Panc1 (cell line): ENCODE data around the gene CCDC154.

Experiments used
- POLR2AphosphoS5 ChIP-seq: IDR thresholded peaks from 2 replicates; pipeline ENCODE4 v1.6.1; 2012; ENCODE audit warnings: mild to moderate bottlenecking, low read depth, low read length, moderate library complexity
- TF ChIP-seq, protein P1 (sequence below), 2 experiments: IDR thresholded peaks; 2 replicates each; pipeline ENCODE4 v1.6.1; 2011 to 2012; ENCODE audit warnings: low read depth in 2 of 2, control low read depth in 1 of 2, low read length in 1 of 2, mild to moderate bottlenecking in 1 of 2, moderate library complexity in 1 of 2; ENCODE audit not compliant: insufficient read depth in 1 of 2
- TF ChIP-seq, protein P2 (sequence below): fragments of 450-650 bp; IDR thresholded peaks from 2 replicates; pipeline ENCODE4 v1.5.1; 2017; ENCODE audit warnings: mild to moderate bottlenecking

DNA sequence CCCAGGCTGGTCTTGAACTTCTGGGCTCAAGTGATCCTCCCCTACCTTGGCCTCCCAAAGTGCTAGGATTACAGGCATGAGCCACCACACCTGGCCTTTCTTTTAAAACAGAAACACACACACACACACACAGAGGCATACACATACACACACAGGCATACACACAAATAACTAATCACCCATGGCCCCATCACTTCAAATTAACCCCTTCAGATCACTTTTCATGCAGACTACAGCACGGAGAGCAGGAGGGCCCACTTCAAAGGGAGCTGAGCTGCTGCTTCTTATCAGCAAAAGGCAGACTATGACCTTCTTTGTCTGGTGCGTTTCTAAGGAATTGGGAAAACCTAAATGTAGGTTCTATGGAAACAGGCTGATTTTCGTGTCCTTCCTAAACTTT is 28.6 kb upstream of the CCDC154 start:
- TF ChIP-seq, protein P1, sequence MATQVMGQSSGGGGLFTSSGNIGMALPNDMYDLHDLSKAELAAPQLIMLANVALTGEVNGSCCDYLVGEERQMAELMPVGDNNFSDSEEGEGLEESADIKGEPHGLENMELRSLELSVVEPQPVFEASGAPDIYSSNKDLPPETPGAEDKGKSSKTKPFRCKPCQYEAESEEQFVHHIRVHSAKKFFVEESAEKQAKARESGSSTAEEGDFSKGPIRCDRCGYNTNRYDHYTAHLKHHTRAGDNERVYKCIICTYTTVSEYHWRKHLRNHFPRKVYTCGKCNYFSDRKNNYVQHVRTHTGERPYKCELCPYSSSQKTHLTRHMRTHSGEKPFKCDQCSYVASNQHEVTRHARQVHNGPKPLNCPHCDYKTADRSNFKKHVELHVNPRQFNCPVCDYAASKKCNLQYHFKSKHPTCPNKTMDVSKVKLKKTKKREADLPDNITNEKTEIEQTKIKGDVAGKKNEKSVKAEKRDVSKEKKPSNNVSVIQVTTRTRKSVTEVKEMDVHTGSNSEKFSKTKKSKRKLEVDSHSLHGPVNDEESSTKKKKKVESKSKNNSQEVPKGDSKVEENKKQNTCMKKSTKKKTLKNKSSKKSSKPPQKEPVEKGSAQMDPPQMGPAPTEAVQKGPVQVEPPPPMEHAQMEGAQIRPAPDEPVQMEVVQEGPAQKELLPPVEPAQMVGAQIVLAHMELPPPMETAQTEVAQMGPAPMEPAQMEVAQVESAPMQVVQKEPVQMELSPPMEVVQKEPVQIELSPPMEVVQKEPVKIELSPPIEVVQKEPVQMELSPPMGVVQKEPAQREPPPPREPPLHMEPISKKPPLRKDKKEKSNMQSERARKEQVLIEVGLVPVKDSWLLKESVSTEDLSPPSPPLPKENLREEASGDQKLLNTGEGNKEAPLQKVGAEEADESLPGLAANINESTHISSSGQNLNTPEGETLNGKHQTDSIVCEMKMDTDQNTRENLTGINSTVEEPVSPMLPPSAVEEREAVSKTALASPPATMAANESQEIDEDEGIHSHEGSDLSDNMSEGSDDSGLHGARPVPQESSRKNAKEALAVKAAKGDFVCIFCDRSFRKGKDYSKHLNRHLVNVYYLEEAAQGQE (IDR thresholded peaks at IDR 0.05; ENCODE audit: insufficient read depth in 1 of 2, low read depth in 2 of 2, low read length in 1 of 2): no peak
- TF ChIP-seq POLR2AphosphoS5: no peak
- TF ChIP-seq, protein P2, sequence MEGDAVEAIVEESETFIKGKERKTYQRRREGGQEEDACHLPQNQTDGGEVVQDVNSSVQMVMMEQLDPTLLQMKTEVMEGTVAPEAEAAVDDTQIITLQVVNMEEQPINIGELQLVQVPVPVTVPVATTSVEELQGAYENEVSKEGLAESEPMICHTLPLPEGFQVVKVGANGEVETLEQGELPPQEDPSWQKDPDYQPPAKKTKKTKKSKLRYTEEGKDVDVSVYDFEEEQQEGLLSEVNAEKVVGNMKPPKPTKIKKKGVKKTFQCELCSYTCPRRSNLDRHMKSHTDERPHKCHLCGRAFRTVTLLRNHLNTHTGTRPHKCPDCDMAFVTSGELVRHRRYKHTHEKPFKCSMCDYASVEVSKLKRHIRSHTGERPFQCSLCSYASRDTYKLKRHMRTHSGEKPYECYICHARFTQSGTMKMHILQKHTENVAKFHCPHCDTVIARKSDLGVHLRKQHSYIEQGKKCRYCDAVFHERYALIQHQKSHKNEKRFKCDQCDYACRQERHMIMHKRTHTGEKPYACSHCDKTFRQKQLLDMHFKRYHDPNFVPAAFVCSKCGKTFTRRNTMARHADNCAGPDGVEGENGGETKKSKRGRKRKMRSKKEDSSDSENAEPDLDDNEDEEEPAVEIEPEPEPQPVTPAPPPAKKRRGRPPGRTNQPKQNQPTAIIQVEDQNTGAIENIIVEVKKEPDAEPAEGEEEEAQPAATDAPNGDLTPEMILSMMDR: no peak
